Fibroblast of upper back skin (primary cell): ENCODE data around the gene ACOD1.
"Not testable (repeated sequence)": the region's sequence is repeated elsewhere in the genome, so short reads cannot be mapped to it uniquely, and the experiment has no call there.

Source experiments
- DNase-seq: peaks from one replicate; pipeline ENCODE4 v3.0.0-alpha.2; 2013

ACOD1 gene

GRCh38 chr13:76954538-76954937, 6.2 kb downstream of the ACOD1 start:
- DNase-seq: no peak

GRCh38 chr13:76955193-76955592, 6.9 kb downstream of the ACOD1 start:
- no peak for DNase-seq

- DNase-seq: no peak
Observed at GRCh38 chr13:76955661-76956060, 7.3 kb downstream of the ACOD1 start.

GRCh38 chr13:76958841-76959432, 10.6 kb downstream of the ACOD1 start:
- DNase-seq: no peak

GRCh38 chr13:76959734-76960133, 11.4 kb downstream of the ACOD1 start:
- DNase-seq: not testable (repeated sequence)

- DNase-seq: peak; percentile 79
Observed at GRCh38 chr13:76965759-76966421, 17.6 kb downstream of the ACOD1 start.

- DNase-seq: no peak
Observed at GRCh38 chr13:76967031-76967430, 18.7 kb downstream of the ACOD1 start.

- no peak for DNase-seq
Observed at GRCh38 chr13:76968041-76968440, 19.7 kb downstream of the ACOD1 start.

GRCh38 chr13:76969488-76970365, 21.4 kb downstream of the ACOD1 start:
- no peak for DNase-seq

GRCh38 chr13:76971215-76971614, 22.9 kb downstream of the ACOD1 start:
- DNase-seq: no peak

- no peak for DNase-seq
Observed at GRCh38 chr13:76971851-76972829, 23.8 kb downstream of the ACOD1 start.

GRCh38 chr13:76973920-76974617, 25.8 kb downstream of the ACOD1 start:
- no peak for DNase-seq

GRCh38 chr13:76974618-76974975, 26.3 kb downstream of the ACOD1 start:
- no peak for DNase-seq

GRCh38 chr13:76975863-76976262, 27.6 kb downstream of the ACOD1 start:
- no peak for DNase-seq

GRCh38 chr13:76976490-76976889, 28.2 kb downstream of the ACOD1 start:
- DNase-seq: peak; percentile 70

GRCh38 chr13:76976929-76977328, 28.6 kb downstream of the ACOD1 start:
- no peak for DNase-seq

GRCh38 chr13:76980075-76980718, 31.9 kb downstream of the ACOD1 start:
- peak; percentile 52 for DNase-seq

GRCh38 chr13:76982061-76982460, 33.8 kb downstream of the ACOD1 start:
- DNase-seq: no peak

- no peak for DNase-seq
Observed at GRCh38 chr13:76983676-76984075, 35.4 kb downstream of the ACOD1 start.

GRCh38 chr13:76991432-76991795, 43.1 kb downstream of the ACOD1 start:
- no peak for DNase-seq

- peak; percentile 90 for DNase-seq
Observed at GRCh38 chr13:76991796-76992547, 43.7 kb downstream of the ACOD1 start, which contains the start of gene CLN5. Gene CLN5, plus strand, starts transcription at chr13:76992081. Its CDS starts 18 bp downstream, at chr13:76992099.
